HL-60 (cell line): ENCODE results near the gene PAAF1.

ENCODE experiments used
- DNase-seq, 2 experiments: peaks; one replicate each; pipeline ENCODE4 v3.0.0-alpha.2; 2010 to 2020; ENCODE audit warnings: low read depth in 1 of 2, low spot score in 1 of 2
- H3K27ac ChIP-seq: fragments of 250-450 bp; sonication (Bioruptor Pico); replicated peaks from 2 replicates; pipeline ENCODE4 v1.5.1; 2020; ENCODE audit warnings: mild to moderate bottlenecking, moderate library complexity
- H3K27me3 ChIP-seq: fragments of 250-450 bp; sonication (Bioruptor Pico); 2 replicates; pipeline ENCODE4 v1.5.1; 2021; ENCODE audit warnings: mild to moderate bottlenecking, moderate library complexity; ENCODE audit not compliant: insufficient read depth, poor library complexity, severe bottlenecking
- H3K4me3 ChIP-seq: replicated peaks from 2 replicates; pipeline ENCODE4 v1.5.1; 2011; ENCODE audit warnings: mild to moderate bottlenecking, control low read depth, low read length; ENCODE audit not compliant: insufficient read depth
- GABPA ChIP-seq: IDR thresholded peaks from 2 replicates; pipeline ENCODE4 v1.6.1; 2012; ENCODE audit warnings: low read depth
- POLR2AphosphoS5 ChIP-seq: IDR thresholded peaks from 2 replicates; pipeline ENCODE4 v1.6.1; 2012; ENCODE audit warnings: low read depth
- SPI1 ChIP-seq: IDR thresholded peaks from 2 replicates; pipeline ENCODE4 v1.6.1; 2012; ENCODE audit warnings: low read depth, mild to moderate bottlenecking, borderline replicate concordance
- TF ChIP-seq, protein P1 (sequence below): IDR thresholded peaks from one replicate; pipeline ENCODE4 v1.5.1; 2011; ENCODE audit warnings: low read length, control low read depth, inconsistent platforms; ENCODE audit not compliant: insufficient read depth
- TF ChIP-seq, protein P2 (sequence below): IDR thresholded peaks from 2 replicates; pipeline ENCODE4 v1.6.1; 2012; ENCODE audit warnings: low read depth; ENCODE audit not compliant: insufficient replicate concordance

The PAAF1 gene

DNA sequence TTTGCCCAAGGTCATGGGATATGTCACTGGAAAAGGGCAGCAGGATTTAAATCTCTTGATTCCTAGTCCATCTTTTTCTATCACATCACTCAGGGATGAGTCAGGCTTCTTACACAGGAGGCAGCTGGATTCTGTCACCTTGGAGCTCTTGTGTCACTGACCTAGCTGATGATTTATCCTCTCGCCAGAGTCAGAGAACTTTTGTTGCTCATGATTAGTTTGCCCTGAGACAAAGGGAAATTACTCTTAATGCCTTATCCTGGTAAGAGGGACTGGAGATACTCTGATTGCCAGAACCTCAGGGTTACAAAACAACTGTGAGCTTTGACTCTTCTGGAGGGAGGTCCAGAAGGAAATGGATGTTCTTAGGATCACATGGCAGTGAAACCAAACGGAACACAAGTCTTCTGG is 10.2 kb upstream of the PAAF1 start:
- H3K4me3 ChIP-seq = no peak overlapping the region
- TF ChIP-seq, protein P1, sequence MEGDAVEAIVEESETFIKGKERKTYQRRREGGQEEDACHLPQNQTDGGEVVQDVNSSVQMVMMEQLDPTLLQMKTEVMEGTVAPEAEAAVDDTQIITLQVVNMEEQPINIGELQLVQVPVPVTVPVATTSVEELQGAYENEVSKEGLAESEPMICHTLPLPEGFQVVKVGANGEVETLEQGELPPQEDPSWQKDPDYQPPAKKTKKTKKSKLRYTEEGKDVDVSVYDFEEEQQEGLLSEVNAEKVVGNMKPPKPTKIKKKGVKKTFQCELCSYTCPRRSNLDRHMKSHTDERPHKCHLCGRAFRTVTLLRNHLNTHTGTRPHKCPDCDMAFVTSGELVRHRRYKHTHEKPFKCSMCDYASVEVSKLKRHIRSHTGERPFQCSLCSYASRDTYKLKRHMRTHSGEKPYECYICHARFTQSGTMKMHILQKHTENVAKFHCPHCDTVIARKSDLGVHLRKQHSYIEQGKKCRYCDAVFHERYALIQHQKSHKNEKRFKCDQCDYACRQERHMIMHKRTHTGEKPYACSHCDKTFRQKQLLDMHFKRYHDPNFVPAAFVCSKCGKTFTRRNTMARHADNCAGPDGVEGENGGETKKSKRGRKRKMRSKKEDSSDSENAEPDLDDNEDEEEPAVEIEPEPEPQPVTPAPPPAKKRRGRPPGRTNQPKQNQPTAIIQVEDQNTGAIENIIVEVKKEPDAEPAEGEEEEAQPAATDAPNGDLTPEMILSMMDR = no peak
- TF ChIP-seq, protein P2, sequence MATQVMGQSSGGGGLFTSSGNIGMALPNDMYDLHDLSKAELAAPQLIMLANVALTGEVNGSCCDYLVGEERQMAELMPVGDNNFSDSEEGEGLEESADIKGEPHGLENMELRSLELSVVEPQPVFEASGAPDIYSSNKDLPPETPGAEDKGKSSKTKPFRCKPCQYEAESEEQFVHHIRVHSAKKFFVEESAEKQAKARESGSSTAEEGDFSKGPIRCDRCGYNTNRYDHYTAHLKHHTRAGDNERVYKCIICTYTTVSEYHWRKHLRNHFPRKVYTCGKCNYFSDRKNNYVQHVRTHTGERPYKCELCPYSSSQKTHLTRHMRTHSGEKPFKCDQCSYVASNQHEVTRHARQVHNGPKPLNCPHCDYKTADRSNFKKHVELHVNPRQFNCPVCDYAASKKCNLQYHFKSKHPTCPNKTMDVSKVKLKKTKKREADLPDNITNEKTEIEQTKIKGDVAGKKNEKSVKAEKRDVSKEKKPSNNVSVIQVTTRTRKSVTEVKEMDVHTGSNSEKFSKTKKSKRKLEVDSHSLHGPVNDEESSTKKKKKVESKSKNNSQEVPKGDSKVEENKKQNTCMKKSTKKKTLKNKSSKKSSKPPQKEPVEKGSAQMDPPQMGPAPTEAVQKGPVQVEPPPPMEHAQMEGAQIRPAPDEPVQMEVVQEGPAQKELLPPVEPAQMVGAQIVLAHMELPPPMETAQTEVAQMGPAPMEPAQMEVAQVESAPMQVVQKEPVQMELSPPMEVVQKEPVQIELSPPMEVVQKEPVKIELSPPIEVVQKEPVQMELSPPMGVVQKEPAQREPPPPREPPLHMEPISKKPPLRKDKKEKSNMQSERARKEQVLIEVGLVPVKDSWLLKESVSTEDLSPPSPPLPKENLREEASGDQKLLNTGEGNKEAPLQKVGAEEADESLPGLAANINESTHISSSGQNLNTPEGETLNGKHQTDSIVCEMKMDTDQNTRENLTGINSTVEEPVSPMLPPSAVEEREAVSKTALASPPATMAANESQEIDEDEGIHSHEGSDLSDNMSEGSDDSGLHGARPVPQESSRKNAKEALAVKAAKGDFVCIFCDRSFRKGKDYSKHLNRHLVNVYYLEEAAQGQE = no peak
- TF ChIP-seq POLR2AphosphoS5 (no peak), SPI1 (no peak), GABPA (no peak)
- no peak overlapping the region for H3K27ac ChIP-seq
- DNase-seq = no peak
- no peaks in the 10 kb centered on the region for H3K27me3 ChIP-seq

DNA sequence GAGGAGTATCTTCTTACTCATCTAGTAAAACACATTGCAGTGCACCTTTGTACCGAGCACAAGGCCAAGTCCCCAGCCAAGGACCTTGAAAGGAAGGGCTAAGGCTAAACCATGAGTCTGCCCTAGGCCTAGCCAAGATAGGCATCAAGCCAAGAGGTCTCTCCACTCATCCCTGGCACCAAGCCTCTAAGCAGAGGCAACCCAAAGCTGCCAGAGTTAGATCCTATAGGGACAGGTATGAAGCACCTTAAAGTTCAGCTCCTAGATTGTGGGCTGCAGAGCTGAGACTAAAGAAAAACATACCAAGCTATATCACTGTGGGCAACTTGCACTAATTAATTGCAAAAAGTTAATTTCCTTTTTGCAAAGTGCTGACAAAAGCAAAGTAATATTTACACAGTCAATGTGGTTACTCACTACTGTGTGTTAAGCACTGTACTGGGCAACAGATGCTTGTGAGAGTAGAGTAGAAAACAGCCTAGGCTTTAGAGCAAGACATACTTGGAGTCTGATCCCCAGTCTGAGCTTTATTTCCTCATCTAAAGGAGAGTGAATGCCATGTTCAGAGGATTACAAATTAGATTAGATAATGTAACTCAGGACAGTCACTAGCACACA is 7.4 kb upstream of the PAAF1 start:
- Histone ChIP-seq H3K27ac (no peak overlapping the region), H3K27me3 (no peaks in the 10 kb centered on the region), H3K4me3 (no peak overlapping the region)
- TF ChIP-seq GABPA = no peak
- no peak for TF ChIP-seq SPI1
- TF ChIP-seq, protein P1 = no peak
- DNase-seq = no peak

DNA sequence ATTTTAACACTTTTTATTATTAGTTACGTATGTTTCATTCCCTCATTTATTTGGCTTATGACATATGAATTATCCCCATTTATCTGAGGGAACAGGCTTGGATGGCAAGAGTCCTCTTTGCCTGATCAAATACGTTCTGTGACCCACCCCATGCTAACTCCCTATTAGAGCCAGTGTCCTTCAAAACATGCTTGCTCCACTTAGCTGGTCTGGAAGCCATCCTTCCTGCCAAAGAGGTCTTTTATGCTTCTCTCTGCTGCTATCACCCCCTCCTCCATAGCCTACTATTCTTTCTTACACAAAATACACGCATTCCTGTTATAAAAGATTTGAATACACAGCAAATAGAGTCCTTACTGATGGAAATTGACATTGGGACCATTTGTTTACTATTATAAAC is 6.5 kb upstream of the PAAF1 start:
- no peak for DNase-seq
- no peak overlapping the region for H3K27ac ChIP-seq
- no peak overlapping the region for H3K4me3 ChIP-seq
- no peak for TF ChIP-seq GABPA
- TF ChIP-seq, protein P1 = no peak
- no peak for TF ChIP-seq SPI1
- no peak for TF ChIP-seq POLR2AphosphoS5
- TF ChIP-seq, protein P2 = no peak
- H3K27me3 ChIP-seq = no peaks in the 10 kb centered on the region
